NB4 (cell line): ENCODE data around the gene COX18.

Experiments used
- CTCF ChIP-seq: IDR thresholded peaks from one replicate; pipeline ENCODE4 v1.5.1; 2012; ENCODE audit warnings: low read depth, low read length
- POLR2A ChIP-seq: IDR thresholded peaks from 2 replicates; pipeline ENCODE4 v1.6.1; 2011; ENCODE audit warnings: mild to moderate bottlenecking; ENCODE audit not compliant: insufficient read length; ENCODE audit errors: extremely low read depth

- TF ChIP-seq POLR2A (no peak), CTCF (no peak)
These were observed 516 bp upstream of the COX18 start for GRCh38 chr4:73070074-73070390.
